ENCODE results near the gene MLIP.

The MLIP gene

DNA sequence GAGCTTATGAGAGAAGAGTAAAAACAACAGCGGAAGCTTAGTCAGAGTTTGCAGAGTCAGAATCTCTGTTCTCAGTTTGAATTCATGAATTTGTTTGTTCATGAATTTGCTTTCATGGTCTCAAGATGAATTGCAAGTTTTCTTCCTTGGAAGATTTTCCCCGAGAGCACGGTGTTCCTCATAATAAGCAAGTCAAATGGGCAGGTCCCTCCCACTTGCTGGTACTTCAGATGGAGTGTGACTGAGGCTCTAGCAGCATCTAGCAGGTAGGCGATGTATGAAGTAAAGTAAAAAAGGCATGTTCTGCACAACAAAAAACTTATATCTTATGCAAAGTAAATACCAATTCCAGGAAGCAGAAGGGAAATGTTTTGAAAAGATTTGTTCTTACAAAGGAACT lies 15.5 kb upstream of the MLIP start:
- H3K4me3 ChIP-seq (ENCODE audit: low read depth, low read length): no peak overlapping the region
- TF ChIP-seq, protein P1, sequence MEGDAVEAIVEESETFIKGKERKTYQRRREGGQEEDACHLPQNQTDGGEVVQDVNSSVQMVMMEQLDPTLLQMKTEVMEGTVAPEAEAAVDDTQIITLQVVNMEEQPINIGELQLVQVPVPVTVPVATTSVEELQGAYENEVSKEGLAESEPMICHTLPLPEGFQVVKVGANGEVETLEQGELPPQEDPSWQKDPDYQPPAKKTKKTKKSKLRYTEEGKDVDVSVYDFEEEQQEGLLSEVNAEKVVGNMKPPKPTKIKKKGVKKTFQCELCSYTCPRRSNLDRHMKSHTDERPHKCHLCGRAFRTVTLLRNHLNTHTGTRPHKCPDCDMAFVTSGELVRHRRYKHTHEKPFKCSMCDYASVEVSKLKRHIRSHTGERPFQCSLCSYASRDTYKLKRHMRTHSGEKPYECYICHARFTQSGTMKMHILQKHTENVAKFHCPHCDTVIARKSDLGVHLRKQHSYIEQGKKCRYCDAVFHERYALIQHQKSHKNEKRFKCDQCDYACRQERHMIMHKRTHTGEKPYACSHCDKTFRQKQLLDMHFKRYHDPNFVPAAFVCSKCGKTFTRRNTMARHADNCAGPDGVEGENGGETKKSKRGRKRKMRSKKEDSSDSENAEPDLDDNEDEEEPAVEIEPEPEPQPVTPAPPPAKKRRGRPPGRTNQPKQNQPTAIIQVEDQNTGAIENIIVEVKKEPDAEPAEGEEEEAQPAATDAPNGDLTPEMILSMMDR (IDR thresholded peaks at IDR 0.05; ENCODE audit: low read depth, low read length, missing control alignments): no peak
- no peak for DNase-seq (ENCODE audit: low read depth)

GRCh38 chr6:54096811-54097210 lies 14.4 kb upstream of the MLIP start:
- DNase-seq (ENCODE audit: low read depth): no peak
- TF ChIP-seq, protein P1 (IDR thresholded peaks at IDR 0.05; ENCODE audit: low read depth, low read length, missing control alignments): no peak
- H3K4me3 ChIP-seq (ENCODE audit: low read depth, low read length): no peak overlapping the region

DNA sequence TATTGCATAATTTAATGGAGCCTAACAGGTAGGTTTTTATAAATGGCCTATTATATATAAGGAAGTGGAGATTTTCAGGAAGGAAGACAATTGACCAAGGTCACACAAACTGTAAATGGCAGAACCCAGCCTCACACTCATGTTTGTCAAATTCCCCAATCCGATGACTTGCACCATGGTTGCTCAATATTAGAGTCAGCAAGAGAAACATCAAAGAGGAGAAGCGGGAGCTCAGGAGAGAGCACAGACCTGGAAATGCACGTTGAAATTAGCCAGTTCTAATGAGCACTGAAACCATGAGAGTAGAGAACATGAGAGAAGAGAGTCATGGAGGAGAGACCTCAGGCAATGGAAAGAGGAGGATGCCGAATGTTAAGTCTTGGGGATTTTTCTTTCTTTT lies 13.5 kb upstream of the MLIP start:
- no peak for DNase-seq (ENCODE audit: low read depth)
- TF ChIP-seq, protein P1 (IDR thresholded peaks at IDR 0.05; ENCODE audit: low read depth, low read length, missing control alignments): no peak
- H3K4me3 ChIP-seq (ENCODE audit: low read depth, low read length): no peak overlapping the region

DNA sequence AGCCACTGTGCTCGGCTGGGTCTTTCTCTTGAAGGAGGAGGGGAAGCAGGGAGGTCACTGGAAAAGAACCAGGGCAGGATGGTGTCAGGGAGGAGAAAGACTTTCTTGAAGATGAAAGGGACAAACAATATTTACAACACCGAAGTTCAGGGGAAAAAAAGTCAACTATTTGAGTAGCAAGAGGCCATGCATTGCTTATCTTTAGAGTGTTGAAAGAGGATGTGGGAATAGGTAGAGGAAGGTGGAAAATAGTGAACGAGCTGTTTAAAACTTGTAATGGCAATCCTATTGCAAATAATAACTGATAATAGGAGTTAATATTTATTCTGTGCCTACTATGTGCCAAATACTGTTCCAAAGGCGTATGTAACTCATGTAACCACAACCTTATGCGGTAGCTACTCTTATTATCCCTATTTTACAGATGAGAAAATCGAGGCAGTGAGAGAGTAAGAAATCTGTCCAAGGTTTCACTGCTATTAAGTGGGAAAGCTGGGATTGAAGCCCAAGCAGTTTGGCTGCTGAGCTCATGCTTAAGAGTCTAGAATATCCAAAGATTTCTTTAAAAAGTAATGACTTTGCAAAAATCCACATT lies 12.7 kb upstream of the MLIP start:
- no peak overlapping the region for H3K4me3 ChIP-seq (ENCODE audit: low read depth, low read length)
- no peak for DNase-seq (ENCODE audit: low read depth)
- TF ChIP-seq, protein P1 (IDR thresholded peaks at IDR 0.05; ENCODE audit: low read depth, low read length, missing control alignments): no peak

GRCh38 chr6:54099225-54099624 lies 12.0 kb upstream of the MLIP start:
- TF ChIP-seq, protein P1 (IDR thresholded peaks at IDR 0.05; ENCODE audit: low read depth, low read length, missing control alignments): no peak
- no peak overlapping the region for H3K4me3 ChIP-seq (ENCODE audit: low read depth, low read length)
- DNase-seq (ENCODE audit: low read depth): no peak

- no peak overlapping the region for H3K4me3 ChIP-seq (ENCODE audit: low read depth, low read length)
These were observed 10.7 kb upstream of the MLIP start for GRCh38 chr6:54100411-54101006.

More at GRCh38 chr6:54100411-54101006, 10.7 kb upstream of the MLIP start:
- TF ChIP-seq, protein P1 (IDR thresholded peaks at IDR 0.05; ENCODE audit: low read depth, low read length, missing control alignments): no peak
- DNase-seq (ENCODE audit: low read depth): no peak
